ENCODE measurements around the gene ULK4.

Gene ULK4

DNA sequence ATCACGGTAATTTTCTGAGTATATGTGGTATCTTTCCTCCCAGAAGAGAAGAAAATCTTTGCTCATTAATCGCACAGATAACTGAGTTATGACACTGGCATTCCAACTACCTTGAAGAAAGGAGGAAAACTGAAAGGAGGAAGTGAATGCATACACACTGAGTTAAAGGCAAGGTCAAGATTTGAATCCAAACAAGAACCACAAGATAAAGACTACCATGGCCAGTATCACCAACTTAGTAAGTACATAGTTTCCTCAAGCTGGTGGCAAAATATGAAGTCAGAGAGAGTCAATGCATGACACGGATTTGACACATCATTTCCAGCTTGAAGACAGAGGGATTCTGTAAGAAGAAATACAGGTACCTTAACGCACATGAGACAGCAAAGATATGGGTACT lies 287.5 kb downstream of the ULK4 start:
- no peaks in the 10 kb centered on the region for H4K20me1 ChIP-seq (ENCODE audit: control insufficient read depth, insufficient read depth, low read depth, low read length)
- H3F3A ChIP-seq (ENCODE audit: control insufficient read depth, insufficient read depth) = no peaks in the 10 kb centered on the region
- H3K9me3 ChIP-seq (ENCODE audit: control insufficient read depth, insufficient read depth, low read length) = no peaks in the 10 kb centered on the region
- no peak overlapping the region for H3K4me3 ChIP-seq (ENCODE audit: low read length)
- H3K4me2 ChIP-seq (ENCODE audit: low read length) = no peak overlapping the region
- no peaks in the 10 kb centered on the region for H3K79me2 ChIP-seq (ENCODE audit: control insufficient read depth, low read length)
- H3K4me1 ChIP-seq (ENCODE audit: control insufficient read depth, low read length) = no peaks in the 10 kb centered on the region
- no peaks in the 10 kb centered on the region for H3K9me2 ChIP-seq (replicated peaks; ENCODE audit: control insufficient read depth, low read length)
- no peak overlapping the region for H3K27ac ChIP-seq (ENCODE audit: low read depth, low read length)
- TF ChIP-seq CTCF (IDR thresholded peaks at IDR 0.05; ENCODE audit: low read depth, low read length, poor library complexity, severe bottlenecking) (no peak), EZH2phosphoT487 (IDR thresholded peaks at IDR 0.05; ENCODE audit: borderline replicate concordance, low read length) (no peak)
- no peaks in the 10 kb centered on the region for H3K27me3 ChIP-seq (ENCODE audit: control insufficient read depth, low read length)
- no peaks in the 10 kb centered on the region for H3K36me3 ChIP-seq (ENCODE audit: control insufficient read depth, low read length)

DNA sequence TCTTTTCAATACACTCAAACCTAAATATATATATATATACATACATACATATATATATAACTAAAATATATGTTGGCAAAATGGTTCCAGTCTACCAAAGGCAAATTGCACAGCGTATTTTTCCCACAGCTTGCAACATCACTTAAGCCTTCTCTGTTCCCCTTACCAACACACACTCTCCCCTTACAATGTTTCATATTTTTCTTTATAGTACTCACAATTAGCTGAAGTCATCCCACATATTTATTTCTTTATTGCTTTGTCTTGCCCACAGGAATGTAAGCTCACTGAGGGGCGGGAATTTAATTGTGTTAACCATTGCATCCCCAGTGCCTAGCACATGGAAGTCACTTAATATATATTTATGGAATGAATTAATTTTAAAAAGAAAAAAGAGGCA lies 288.3 kb downstream of the ULK4 start:
- no peaks in the 10 kb centered on the region for H3K9me2 ChIP-seq (replicated peaks; ENCODE audit: control insufficient read depth, low read length)
- H4K20me1 ChIP-seq (ENCODE audit: control insufficient read depth, insufficient read depth, low read depth, low read length) = no peaks in the 10 kb centered on the region
- no peaks in the 10 kb centered on the region for H3K4me1 ChIP-seq (ENCODE audit: control insufficient read depth, low read length)
- no peaks in the 10 kb centered on the region for H3K36me3 ChIP-seq (ENCODE audit: control insufficient read depth, low read length)
- no peaks in the 10 kb centered on the region for H3K9me3 ChIP-seq (ENCODE audit: control insufficient read depth, insufficient read depth, low read length)
- no peak for TF ChIP-seq EZH2phosphoT487 (IDR thresholded peaks at IDR 0.05; ENCODE audit: borderline replicate concordance, low read length)
- no peak for TF ChIP-seq CTCF (IDR thresholded peaks at IDR 0.05; ENCODE audit: low read depth, low read length, poor library complexity, severe bottlenecking)
- H3K27ac ChIP-seq (ENCODE audit: low read depth, low read length) = no peak overlapping the region
- no peaks in the 10 kb centered on the region for H3F3A ChIP-seq (ENCODE audit: control insufficient read depth, insufficient read depth)
- no peaks in the 10 kb centered on the region for H3K27me3 ChIP-seq (ENCODE audit: control insufficient read depth, low read length)
- H3K79me2 ChIP-seq (ENCODE audit: control insufficient read depth, low read length) = no peaks in the 10 kb centered on the region
- no peak overlapping the region for H3K4me3 ChIP-seq (ENCODE audit: low read length)
- H3K4me2 ChIP-seq (ENCODE audit: low read length) = no peak overlapping the region

DNA sequence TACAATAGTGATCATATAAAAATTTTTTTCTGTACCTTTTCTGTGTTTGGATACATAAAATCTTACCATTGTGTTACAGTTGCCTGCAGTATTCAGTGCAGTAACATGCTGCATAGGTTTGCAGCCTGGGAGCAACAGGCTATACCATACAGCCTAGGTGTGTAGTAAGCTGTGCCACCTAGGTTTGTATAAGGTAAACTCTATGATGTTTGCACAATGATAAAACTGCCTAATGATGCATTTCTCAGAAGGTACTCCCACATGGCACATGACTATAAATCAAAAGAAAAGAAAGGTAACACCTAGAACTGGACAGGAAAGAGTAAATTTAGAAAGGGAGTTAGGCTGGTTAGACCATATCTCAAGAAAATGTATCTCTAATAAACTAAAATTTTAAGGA lies 293.5 kb downstream of the ULK4 start:
- H3F3A ChIP-seq (ENCODE audit: control insufficient read depth, insufficient read depth) = no peaks in the 10 kb centered on the region
- H3K9me2 ChIP-seq (replicated peaks; ENCODE audit: control insufficient read depth, low read length) = no peaks in the 10 kb centered on the region
- H3K4me3 ChIP-seq (ENCODE audit: low read length) = no peak overlapping the region
- no peaks in the 10 kb centered on the region for H3K9me3 ChIP-seq (ENCODE audit: control insufficient read depth, insufficient read depth, low read length)
- no peaks in the 10 kb centered on the region for H3K36me3 ChIP-seq (ENCODE audit: control insufficient read depth, low read length)
- H3K4me2 ChIP-seq (ENCODE audit: low read length) = no peak overlapping the region
- no peak overlapping the region for H3K27ac ChIP-seq (ENCODE audit: low read depth, low read length)
- no peaks in the 10 kb centered on the region for H4K20me1 ChIP-seq (ENCODE audit: control insufficient read depth, insufficient read depth, low read depth, low read length)
- no peaks in the 10 kb centered on the region for H3K79me2 ChIP-seq (ENCODE audit: control insufficient read depth, low read length)
- H3K4me1 ChIP-seq (ENCODE audit: control insufficient read depth, low read length) = no peaks in the 10 kb centered on the region
- no peak for TF ChIP-seq EZH2phosphoT487 (IDR thresholded peaks at IDR 0.05; ENCODE audit: borderline replicate concordance, low read length)
- TF ChIP-seq CTCF (IDR thresholded peaks at IDR 0.05; ENCODE audit: low read depth, low read length, poor library complexity, severe bottlenecking) = no peak
- H3K27me3 ChIP-seq (ENCODE audit: control insufficient read depth, low read length) = no peaks in the 10 kb centered on the region

GRCh38 chr3:41662288-41662687 lies 299.6 kb downstream of the ULK4 start:
- no peaks in the 10 kb centered on the region for H3K27me3 ChIP-seq (ENCODE audit: control insufficient read depth, low read length)
- H3K4me2 ChIP-seq (ENCODE audit: low read length) = no peak overlapping the region

More at GRCh38 chr3:41662288-41662687, 299.6 kb downstream of the ULK4 start:
- H3K9me3 ChIP-seq (ENCODE audit: control insufficient read depth, insufficient read depth, low read length) = no peaks in the 10 kb centered on the region
- no peaks in the 10 kb centered on the region for H3K9me2 ChIP-seq (replicated peaks; ENCODE audit: control insufficient read depth, low read length)
- H3K4me1 ChIP-seq (ENCODE audit: control insufficient read depth, low read length) = no peaks in the 10 kb centered on the region
- H4K20me1 ChIP-seq (ENCODE audit: control insufficient read depth, insufficient read depth, low read depth, low read length) = no peaks in the 10 kb centered on the region
- H3K79me2 ChIP-seq (ENCODE audit: control insufficient read depth, low read length) = no peaks in the 10 kb centered on the region
- H3F3A ChIP-seq (ENCODE audit: control insufficient read depth, insufficient read depth) = no peaks in the 10 kb centered on the region
- TF ChIP-seq EZH2phosphoT487 (IDR thresholded peaks at IDR 0.05; ENCODE audit: borderline replicate concordance, low read length) (no peak), CTCF (IDR thresholded peaks at IDR 0.05; ENCODE audit: low read depth, low read length, poor library complexity, severe bottlenecking) (no peak)
- H3K4me3 ChIP-seq (ENCODE audit: low read length) = no peak overlapping the region
- no peak overlapping the region for H3K27ac ChIP-seq (ENCODE audit: low read depth, low read length)
- no peaks in the 10 kb centered on the region for H3K36me3 ChIP-seq (ENCODE audit: control insufficient read depth, low read length)

Measured in DOHH2 (cell line).